Measurements from ENCODE around the gene GFOD2.

- TF ChIP-seq CTCF (IDR thresholded peaks at IDR 0.05 in 4 of 5, conservative IDR thresholded peaks at IDR 0.05 in 1 of 5) = no peak
- TF ChIP-seq POLR2A (IDR thresholded peaks at IDR 0.05) = no peak
Measured at GRCh38 chr16:67637625-67638024, 81.5 kb downstream of the GFOD2 start.

Data from gastrocnemius medialis (tissue), 4 donors.